GM12878 (cell line): ENCODE data around the gene CCS. TPM values are rescaled to one million over a fixed set of nuclear protein-coding genes. Genes with fewer than 3 reads are reported as not detected.

Experiments used
- ATAC-seq: fragments of 200-7000 bp; cut with Tn5 transposase; 3 replicates; pipeline ENCODE4 v1.9.1; 2020; ENCODE audit warnings: mild to moderate bottlenecking, moderate library complexity
- BruUV-seq: library from RNA; stranded (reverse); fragments of 400-500 nt; replicated peaks from 2 replicates; lab custom pipeline; 2021; lab: Mats Ljungman, UMichigan
- CTCF ChIA-PET: fragments of 300-600 bp; sonication (Branson Sonifier 250); formaldehyde crosslinking; extraction: SDS; loops from one replicate; lab custom pipeline; 2021; ENCODE audit warnings: inconsistent platforms; lab: Yijun Ruan, JAX
- POLR2A ChIA-PET: fragments of 350-600 bp; formaldehyde crosslinking; extraction: SDS; loops from one replicate; lab custom pipeline; 2021; ENCODE audit warnings: inconsistent platforms; lab: Charles Lee
- RAD21 ChIA-PET: fragments of 300-600 bp; sonication (Branson Sonifier 250); formaldehyde crosslinking; loops from one replicate; lab custom pipeline; 2023; ENCODE audit warnings: antibody characterized with exemption; ENCODE audit not compliant: unreplicated experiment; lab: Charles Lee
- SMC1A ChIA-PET: fragments of 300-600 bp; sonication (Branson Sonifier 250); formaldehyde crosslinking; loops from one replicate; lab custom pipeline; 2023; ENCODE audit not compliant: unreplicated experiment, uncharacterized antibody; lab: Charles Lee
- DNase-seq: peaks from one replicate; pipeline ENCODE4 v3.0.0-alpha.2; 2011; ENCODE audit warnings: low read depth, low spot score
- FAIRE-seq: peaks from 3 replicates; lab custom pipeline; 2011; peaks lifted over from hg19 to GRCh38; lab: Jason Lieb, UNC
- H2AFZ ChIP-seq: 2 replicates; pipeline ENCODE4 v1.6.0; 2011; ENCODE audit warnings: low read depth, low read length, control low read depth; ENCODE audit not compliant: control insufficient read depth
- H3K27ac ChIP-seq: 2 replicates; pipeline ENCODE4 v1.5.1; 2011; ENCODE audit warnings: control low read depth; ENCODE audit not compliant: control insufficient read depth, insufficient read depth
- H3K27me3 ChIP-seq, 2 experiments: replicated peaks in 1 of 2; 2 replicates each; pipeline versions ENCODE4 v1.6.0 to v1.6.1; 2011; ENCODE audit warnings: low read length in 1 of 2; ENCODE audit not compliant: control insufficient read depth in 2 of 2, insufficient read depth in 2 of 2
- H3K36me3 ChIP-seq, 2 experiments: 2 replicates each; pipeline ENCODE4 v1.5.1; 2011; ENCODE audit warnings: low read length in 1 of 2; ENCODE audit not compliant: control insufficient read depth in 2 of 2, insufficient read depth in 2 of 2
- H3K4me1 ChIP-seq: 2 replicates; pipeline ENCODE4 v1.6.1; 2011; ENCODE audit warnings: mild to moderate bottlenecking, low read length, moderate library complexity, mixed read lengths; ENCODE audit not compliant: control insufficient read depth, insufficient read depth
- H3K4me2 ChIP-seq: 2 replicates; pipeline ENCODE4 v1.6.0; 2011; ENCODE audit warnings: control low read depth; ENCODE audit not compliant: control insufficient read depth, insufficient read depth
- H3K4me3 ChIP-seq: fragments of 200-600 bp; sonication (generic); 2 replicates; pipeline ENCODE4 v1.5.1; 2016
- H3K79me2 ChIP-seq: 2 replicates; pipeline ENCODE4 v1.6.0; 2011; ENCODE audit warnings: low read length; ENCODE audit not compliant: control insufficient read depth, insufficient read depth
- H3K9ac ChIP-seq: 2 replicates; pipeline ENCODE4 v1.8.0; 2011; ENCODE audit warnings: low read length, control low read depth, mixed read lengths; ENCODE audit not compliant: control insufficient read depth, insufficient read depth
- H3K9me3 ChIP-seq: replicated peaks from 3 replicates; pipeline ENCODE4 v1.5.1; 2011; ENCODE audit warnings: mild to moderate bottlenecking, low read length; ENCODE audit not compliant: control insufficient read depth, insufficient read depth
- H4K20me1 ChIP-seq: 2 replicates; pipeline ENCODE4 v1.6.0; 2011; ENCODE audit not compliant: control insufficient read depth, insufficient read depth
- EGR1 ChIP-seq, 2 experiments: IDR thresholded peaks; 1 replicate in 1 of 2; 2 replicates in 1 of 2; pipeline ENCODE4 v1.6.1; 2011 to 2012; ENCODE audit warnings: low read depth in 2 of 2, low read length in 2 of 2, borderline replicate concordance in 1 of 2, mild to moderate bottlenecking in 1 of 2, moderate library complexity in 1 of 2
- FOXM1 ChIP-seq: IDR thresholded peaks from 2 replicates; pipeline ENCODE4 v1.6.1; 2012; ENCODE audit warnings: low read depth, mild to moderate bottlenecking, inconsistent platforms, low read length, moderate library complexity
- IRF4 ChIP-seq: IDR thresholded peaks from 2 replicates; pipeline ENCODE4 v1.6.1; 2011; ENCODE audit warnings: low read depth, low read length
- MXI1 ChIP-seq: fragments of 150-350 bp; IDR thresholded peaks from 2 replicates; pipeline ENCODE4 v1.6.1; 2011; ENCODE audit warnings: low read depth, mild to moderate bottlenecking, inconsistent platforms, low read length, improper control_type of control experiment
- NFIC ChIP-seq: IDR thresholded peaks from 2 replicates; pipeline ENCODE4 v1.6.1; 2012; ENCODE audit warnings: low read depth, mild to moderate bottlenecking, inconsistent platforms, low read length, moderate library complexity
- NR2C2 ChIP-seq: IDR thresholded peaks from 2 replicates; pipeline ENCODE4 v1.6.1; 2011; ENCODE audit warnings: borderline replicate concordance, low read depth; ENCODE audit not compliant: control insufficient read depth, insufficient read length
- POLR2AphosphoS2 ChIP-seq: IDR thresholded peaks from 2 replicates; pipeline ENCODE4 v1.6.1; 2011; ENCODE audit warnings: low read depth, mild to moderate bottlenecking, low read length, improper control_type of control experiment, moderate library complexity
- RAD21 ChIP-seq: IDR thresholded peaks from 2 replicates; pipeline ENCODE4 v1.6.1; 2011; ENCODE audit warnings: mild to moderate bottlenecking, low read depth, low read length, moderate library complexity; ENCODE audit not compliant: insufficient read depth
- RBBP5 ChIP-seq: fragments of 200-600 bp; sonication (generic); conservative IDR thresholded peaks from 2 replicates; pipeline ENCODE4 v1.6.1; 2016
- RCOR1 ChIP-seq: conservative IDR thresholded peaks from 2 replicates; pipeline ENCODE4 v1.6.1; 2012; ENCODE audit warnings: low read depth, low read length, improper control_type of control experiment
- SPI1 ChIP-seq: IDR thresholded peaks from 2 replicates; pipeline ENCODE4 v1.6.1; 2011; ENCODE audit warnings: low read depth, mild to moderate bottlenecking, low read length, moderate library complexity, borderline replicate concordance; ENCODE audit not compliant: insufficient read depth
- TCF7 ChIP-seq: IDR thresholded peaks from 2 replicates; pipeline ENCODE4 v1.6.1; 2014; ENCODE audit warnings: antibody characterized with exemption, borderline replicate concordance
- ZBTB40 ChIP-seq: fragments of 450-650 bp; IDR thresholded peaks from 2 replicates; pipeline ENCODE4 v1.6.1; 2016; ENCODE audit warnings: mild to moderate bottlenecking, moderate library complexity, borderline replicate concordance
- ZNF24 ChIP-seq: fragments of 450-650 bp; IDR thresholded peaks from 2 replicates; pipeline ENCODE4 v1.6.1; 2017; ENCODE audit warnings: antibody characterized with exemption, mild to moderate bottlenecking
- WGBS: methylation state at CpG from one replicate; pipeline ENCODE4 v1.1.6; 2016; ENCODE audit warnings: low lambda C conversion rate; ENCODE audit not compliant: insufficient replicate concordance, insufficient coverage; ENCODE audit errors: missing lambda C conversion rate; 5-methylcytosine and 5-hydroxymethylcytosine counted together
- in situ Hi-C: fragments of 300-500 bp; cut with MboI; formaldehyde crosslinking; loops from 9 replicates; pipeline ENCODE4 v1.14.3; 2018; ENCODE audit warnings: mixed read lengths
- intact Hi-C: fragments of 100-400 bp; cut with micrococcal nuclease; formaldehyde crosslinking; loops from one replicate; pipeline ENCODE4 v1.14.2; 2022; ENCODE audit not compliant: unreplicated experiment
- polyA plus RNA-seq, 11 experiments: library from polyadenylated mRNA; depleted of rRNA in 4 of 11; unstranded in 6 of 11; stranded (reverse) in 5 of 11; fragments of >200 nt; fragmentation: Nextera tagmentation in 4 of 11; fragmentation: Illumina TruSeq in 1 of 11; extraction: Ambion mirVana in 4 of 11; extraction: Trizol in 1 of 11; gene quantifications; 1 replicate in 1 of 11; 2 replicates in 10 of 11; pipeline versions ENCODE4 v1.2.1 to v1.2.3, GENCODE V29; 2011 to 2016; ENCODE audit warnings: inconsistent platforms in 2 of 11, missing spikeins in 2 of 11, low read depth in 1 of 11
- total RNA-seq, 4 experiments: library from RNA; depleted of rRNA in 3 of 4; stranded (reverse); fragments of >200 nt in 3 of 4; fragmentation: Illumina TruSeq in 1 of 4; extraction: Trizol in 1 of 4; gene quantifications; 2 replicates each; pipeline versions ENCODE4 v1.2.1 to v1.2.3, GENCODE V29; 2013 to 2021
- TF ChIP-seq, protein P1 (sequence below): IDR thresholded peaks from 2 replicates; pipeline ENCODE4 v1.6.1; 2011; ENCODE audit warnings: low read depth, mild to moderate bottlenecking, low read length, moderate library complexity, borderline replicate concordance; ENCODE audit errors: extremely low read depth

Gene CCS
- total and polyA plus RNA-seq, 10 of the 15 experiments (the other 5 are each of a cell fraction or from before 2014, with no cell fraction given), result 1.5 to 44.2 (median 30.6) TPM

DNA sequence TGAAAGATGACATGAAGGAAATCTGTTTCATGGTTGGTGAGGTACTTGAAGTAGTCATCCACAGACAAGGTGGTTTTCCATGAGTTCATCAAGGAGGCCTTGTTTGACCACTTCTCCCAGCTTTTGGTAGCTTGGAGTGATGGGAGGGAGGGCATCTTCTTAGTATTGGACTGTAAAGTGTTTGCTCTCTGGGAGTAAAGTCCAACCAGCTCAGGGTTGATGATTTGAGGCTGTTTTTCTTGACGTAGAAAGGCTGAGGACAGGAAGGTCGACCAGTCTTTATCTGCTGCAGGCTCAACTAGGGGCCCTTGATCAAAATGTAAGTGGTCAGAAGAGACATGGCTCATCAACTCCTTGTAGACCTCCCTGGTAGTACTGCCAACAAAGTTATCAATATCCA lies 1.8 kb upstream of the CCS start:
- no TSS peak for BruUV-seq
- SMC1A ChIA-PET, result interaction anchor here (1.2 to 4.2 kb wide), 5 partner anchors 11 to 87 kb away, joined by 4 to 13 read pairs (median 7); partner anchors contain the start of genes RBM14 and RBM4B

More for the DNA sequence above, 1.8 kb upstream of the CCS start:
- ChIA-PET POLR2A (interaction anchor here (1.0 to 6.9 kb wide), 3 partner anchors 20 to 86 kb away, joined by 3 to 60 read pairs (median 26); partner anchors contain the start of genes RBM14 and RBM4B), RAD21 (interaction anchor here (0.9 to 3.3 kb wide), 4 partner anchors 26 to 87 kb away, joined by 3 to 27 read pairs (median 4); partner anchors contain the start of gene RBM4B), CTCF (interaction anchor here (1.2 to 7.7 kb wide), 7 partner anchors 10 to 87 kb away, joined by 3 to 75 read pairs (median 10); partner anchors contain the start of genes RBM4 and RBM4B)
- DNase-seq, result no peak
- Histone ChIP-seq H3K4me1 (peaks cover 13% of the 10 kb centered on the region), H3K9me3 (no peaks in the 10 kb centered on the region), H2AFZ (no peak overlapping the region), H3K4me3 (no peak overlapping the region), H3K9ac (no peak overlapping the region), H3K79me2 (peaks cover 22% of the 10 kb centered on the region), H4K20me1 (no peaks in the 10 kb centered on the region), H3K36me3 (no peaks in the 10 kb centered on the region), H3K27me3 (no peaks in the 10 kb centered on the region), H3K4me2 (no peak overlapping the region), H3K27ac (no peak overlapping the region)
- 21% methylated on average over 2 of the region's 2 CpGs for WGBS
- intact Hi-C loops (loop anchor here (5.0 kb wide), 1 partner anchor 86 kb away; the partner anchor contains the start of gene RBM4B), in situ Hi-C loops (no loop called here)
- FAIRE-seq, result no peak
- TF ChIP-seq ZBTB40 (no peak), FOXM1 (no peak), ZNF24 (no peak), NFIC (no peak), IRF4 (no peak), POLR2AphosphoS2 (no peak), TCF7 (no peak), EGR1 (IDR thresholded peaks at IDR 0.05; ENCODE audit: borderline replicate concordance in 1 of 2, low read depth in 2 of 2, low read length in 2 of 2) (no peak), NR2C2 (no peak), SPI1 (no peak), MXI1 (no peak), RCOR1 (no peak), RAD21 (no peak), RBBP5 (no peak)
- TF ChIP-seq, protein P1, sequence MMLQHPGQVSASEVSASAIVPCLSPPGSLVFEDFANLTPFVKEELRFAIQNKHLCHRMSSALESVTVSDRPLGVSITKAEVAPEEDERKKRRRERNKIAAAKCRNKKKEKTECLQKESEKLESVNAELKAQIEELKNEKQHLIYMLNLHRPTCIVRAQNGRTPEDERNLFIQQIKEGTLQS, result no peak
- ATAC-seq, result no peak
